HCT116 (cell line): ENCODE results near the gene CTU1. TPM values are rescaled to one million over a fixed set of nuclear protein-coding genes. Genes with fewer than 3 reads are reported as not detected.
"Not testable (repeated sequence)": the region's sequence is repeated elsewhere in the genome, so short reads cannot be mapped to it uniquely, and the experiment has no call there.

Experiments used
- ATAC-seq: fragments of 200-7000 bp; cut with Tn5 transposase; 2 replicates; pipeline ENCODE4 v1.9.1; 2020; ENCODE audit warnings: mild to moderate bottlenecking, moderate library complexity
- BruUV-seq: library from RNA; stranded (reverse); fragments of 400-500 nt; replicated peaks from 2 replicates; lab custom pipeline; 2021; lab: Mats Ljungman, UMichigan
- CTCF ChIA-PET: fragments of 300-600 bp; sonication (Branson Sonifier 250); formaldehyde crosslinking; loops from one replicate; lab custom pipeline; 2021; ENCODE audit warnings: antibody characterized with exemption; lab: Charles Lee
- POLR2A ChIA-PET: fragments of 300-600, 350-600 bp; sonication (Branson Sonifier 250); formaldehyde crosslinking; loops from one replicate; lab custom pipeline; 2021; ENCODE audit warnings: antibody characterized with exemption; lab: Charles Lee
- RAD21 ChIA-PET, 2 experiments: fragments of 300-600 bp; sonication (Branson Sonifier 250); formaldehyde crosslinking; loops; one replicate each; lab custom pipeline; 2023; ENCODE audit warnings: low total read pairs in 2 of 2; ENCODE audit not compliant: uncharacterized antibody in 2 of 2, unreplicated experiment in 2 of 2, low non-redundant PET in 1 of 2; lab: Charles Lee
- DNase-seq: peaks from one replicate; pipeline ENCODE4 v3.0.0-alpha.2; 2010; ENCODE audit warnings: low read depth, low spot score
- H2AFZ ChIP-seq: fragments of 200-600 bp; shearing (Covaris generic), sonication (generic); 2 replicates; pipeline ENCODE4 v1.6.1; 2017; ENCODE audit warnings: low read depth, mixed run types, mixed read lengths, antibody characterized with exemption, low read length; ENCODE audit not compliant: poor library complexity, severe bottlenecking
- H3K27ac ChIP-seq: 2 replicates; pipeline ENCODE4 v1.5.1; 2012; ENCODE audit warnings: low read depth, low read length
- H3K27me3 ChIP-seq: fragments of 200-600 bp; sonication (generic); 2 replicates; pipeline ENCODE4 v1.6.1; 2016; ENCODE audit warnings: mixed run types, low read length, mixed read lengths; ENCODE audit not compliant: insufficient read depth
- H3K36me3 ChIP-seq, 2 experiments: fragments of 200-500 bp in 1 of 2; fragments of 200-600 bp in 1 of 2; sonication (Bioruptor generic) in 1 of 2; sonication (generic) in 1 of 2; 2 replicates each; pipeline versions ENCODE4 v1.5.1 to v1.6.1; 2014 to 2016; ENCODE audit warnings: low read length in 2 of 2, inconsistent platforms in 1 of 2, mixed read lengths in 1 of 2, mixed run types in 1 of 2; ENCODE audit not compliant: insufficient read depth in 2 of 2, control insufficient read depth in 1 of 2
- H3K4me1 ChIP-seq, 2 experiments: fragments of 200-600 bp in 1 of 2; sonication (generic) in 1 of 2; 2 replicates each; pipeline versions ENCODE4 v1.5.1 to v1.6.1; 2012 to 2017; ENCODE audit warnings: low read length in 2 of 2, inconsistent platforms in 1 of 2, mild to moderate bottlenecking in 1 of 2, mixed read lengths in 1 of 2, mixed run types in 1 of 2, moderate library complexity in 1 of 2; ENCODE audit not compliant: insufficient read depth in 2 of 2, control insufficient read depth in 1 of 2
- H3K4me2 ChIP-seq: fragments of 200-600 bp; sonication (generic); 2 replicates; pipeline ENCODE4 v1.6.1; 2017; ENCODE audit warnings: mixed run types, low read length, mixed read lengths
- H3K4me3 ChIP-seq, 2 experiments: fragments of 200-600 bp in 1 of 2; sonication (generic) in 1 of 2; replicated peaks in 1 of 2; 2 replicates each; pipeline ENCODE4 v1.5.1; 2011 to 2016; ENCODE audit warnings: low read length in 2 of 2, control low read depth in 1 of 2, low read depth in 1 of 2, mild to moderate bottlenecking in 1 of 2, mixed read lengths in 1 of 2, mixed run types in 1 of 2
- H3K79me2 ChIP-seq: fragments of 200-600 bp; sonication (generic); 2 replicates; pipeline ENCODE4 v1.6.1; 2017; ENCODE audit warnings: mild to moderate bottlenecking, mixed run types, low read length, moderate library complexity, mixed read lengths; ENCODE audit not compliant: insufficient read depth
- H3K9ac ChIP-seq: fragments of 200-600 bp; sonication (generic); 2 replicates; pipeline ENCODE4 v1.6.1; 2016; ENCODE audit warnings: low read length, mixed read lengths
- H3K9me2 ChIP-seq: fragments of 200-600 bp; sonication (generic), shearing (Covaris generic); 2 replicates; pipeline ENCODE4 v1.6.1; 2017; ENCODE audit warnings: mixed run types, mild to moderate bottlenecking, moderate library complexity; ENCODE audit not compliant: insufficient read depth
- H3K9me3 ChIP-seq, 2 experiments: fragments of 200-500 bp in 1 of 2; fragments of 200-600 bp in 1 of 2; sonication (Bioruptor generic) in 1 of 2; sonication (generic) in 1 of 2; 2 replicates each; pipeline ENCODE4 v1.6.1; 2014 to 2017; ENCODE audit warnings: low read length in 2 of 2, mixed read lengths in 2 of 2, inconsistent platforms in 1 of 2, low read depth in 1 of 2, mild to moderate bottlenecking in 1 of 2, mixed run types in 1 of 2, moderate library complexity in 1 of 2; ENCODE audit not compliant: control insufficient read depth in 1 of 2, insufficient read depth in 1 of 2
- H4K20me1 ChIP-seq: fragments of 200-600 bp; sonication (generic), shearing (Covaris generic); 2 replicates; pipeline ENCODE4 v1.6.1; 2017; ENCODE audit warnings: mixed run types, mild to moderate bottlenecking, moderate library complexity; ENCODE audit not compliant: insufficient read depth
- CEBPB ChIP-seq: IDR thresholded peaks from 2 replicates; pipeline ENCODE4 v1.6.1; 2012; ENCODE audit warnings: low read depth
- EGR1 ChIP-seq: IDR thresholded peaks from 2 replicates; pipeline ENCODE4 v1.6.1; 2012; ENCODE audit warnings: low read depth
- EZH2phosphoT487 ChIP-seq: fragments of 200-600 bp; IDR thresholded peaks from 2 replicates; pipeline ENCODE4 v1.6.1; 2018; ENCODE audit warnings: antibody characterized with exemption, borderline replicate concordance
- JUND ChIP-seq: IDR thresholded peaks from 2 replicates; pipeline ENCODE4 v1.6.1; 2012
- POLR2A ChIP-seq: IDR thresholded peaks from 2 replicates; pipeline ENCODE4 v1.7.0; 2011; ENCODE audit warnings: borderline replicate concordance; ENCODE audit not compliant: insufficient read depth, insufficient read length; ENCODE audit errors: extremely low read depth
- SP1 ChIP-seq: IDR thresholded peaks from 2 replicates; pipeline ENCODE4 v1.6.1; 2012; ENCODE audit warnings: low read depth
- SRF ChIP-seq: IDR thresholded peaks from 2 replicates; pipeline ENCODE4 v1.6.1; 2012; ENCODE audit warnings: low read depth
- TCF7L2 ChIP-seq: IDR thresholded peaks from 2 replicates; pipeline ENCODE4 v1.7.0; 2011; ENCODE audit warnings: borderline replicate concordance, inconsistent platforms; ENCODE audit not compliant: insufficient read depth, insufficient read length; ENCODE audit errors: extremely low read depth
- YY1 ChIP-seq: IDR thresholded peaks from 2 replicates; pipeline ENCODE4 v1.6.1; 2011; ENCODE audit warnings: low read length, low read depth, moderate library complexity, mild to moderate bottlenecking; ENCODE audit not compliant: insufficient replicate concordance; ENCODE audit errors: extremely low read depth
- ZBTB33 ChIP-seq: IDR thresholded peaks from 2 replicates; pipeline ENCODE4 v1.6.1; 2011; ENCODE audit warnings: mild to moderate bottlenecking, low read length, moderate library complexity; ENCODE audit not compliant: insufficient replicate concordance; ENCODE audit errors: extremely low read depth
- ZFX ChIP-seq: fragments of 450-650 bp; IDR thresholded peaks from 2 replicates; pipeline ENCODE4 v1.6.1; 2017
- intact Hi-C: fragments of 100-400 bp; cut with micrococcal nuclease; formaldehyde crosslinking; loops from 2 replicates; pipeline ENCODE4 v1.10.0; 2022
- total RNA-seq: library from RNA; stranded (reverse); gene quantifications from one replicate; pipeline ENCODE4 v1.2.1, GENCODE V29; 2021; ENCODE audit not compliant: unreplicated experiment
- TF ChIP-seq, protein P1 (sequence below), 3 experiments: fragments of 200-600 bp in 1 of 3; sonication (generic) in 1 of 3; IDR thresholded peaks in 2 of 3; conservative IDR thresholded peaks in 1 of 3; 2 replicates each; pipeline ENCODE4 v1.5.1; 2012 to 2017; ENCODE audit warnings: low read depth in 2 of 3, low read length in 2 of 3, antibody characterized with exemption in 1 of 3, borderline replicate concordance in 1 of 3, control low read depth in 1 of 3, mild to moderate bottlenecking in 1 of 3, mixed read lengths in 1 of 3, mixed run types in 1 of 3, moderate library complexity in 1 of 3; ENCODE audit not compliant: insufficient read depth in 1 of 3
- TF ChIP-seq, protein P2 (sequence below): IDR thresholded peaks from 2 replicates; pipeline ENCODE4 v1.6.1; 2012

The CTU1 gene
- total RNA-seq, 1 experiment from 2014 or later = 14.0 TPM

- Histone ChIP-seq H3K27me3 (peaks cover 4% of the 10 kb centered on the region; the same call in 1 of the 2 replicates), H3K9ac (no peak overlapping the region), H3K36me3 (no peaks in the 10 kb centered on the region), H3K9me3 (no peaks in the 10 kb centered on the region), H3K4me3 (no peak overlapping the region), H3K27ac (no peak overlapping the region), H3K4me1 (no peaks in the 10 kb centered on the region), H4K20me1 (no peaks in the 10 kb centered on the region), H3K9me2 (no peaks in the 10 kb centered on the region), H2AFZ (no peak overlapping the region), H3K79me2 (no peaks in the 10 kb centered on the region)
- no peak for ATAC-seq
- ChIA-PET RAD21 (no interaction called here), POLR2A (no interaction called here), CTCF (no interaction called here)
- intact Hi-C loops = no loop called here
- no peak for DNase-seq
- no TSS peak for BruUV-seq
- TF ChIP-seq YY1 (no peak), POLR2A (no peak), ZFX (no peak), ZBTB33 (no peak), EGR1 (no peak), SRF (no peak), CEBPB (no peak), SP1 (no peak), TCF7L2 (no peak), EZH2phosphoT487 (no peak), JUND (no peak)
- TF ChIP-seq, protein P1, sequence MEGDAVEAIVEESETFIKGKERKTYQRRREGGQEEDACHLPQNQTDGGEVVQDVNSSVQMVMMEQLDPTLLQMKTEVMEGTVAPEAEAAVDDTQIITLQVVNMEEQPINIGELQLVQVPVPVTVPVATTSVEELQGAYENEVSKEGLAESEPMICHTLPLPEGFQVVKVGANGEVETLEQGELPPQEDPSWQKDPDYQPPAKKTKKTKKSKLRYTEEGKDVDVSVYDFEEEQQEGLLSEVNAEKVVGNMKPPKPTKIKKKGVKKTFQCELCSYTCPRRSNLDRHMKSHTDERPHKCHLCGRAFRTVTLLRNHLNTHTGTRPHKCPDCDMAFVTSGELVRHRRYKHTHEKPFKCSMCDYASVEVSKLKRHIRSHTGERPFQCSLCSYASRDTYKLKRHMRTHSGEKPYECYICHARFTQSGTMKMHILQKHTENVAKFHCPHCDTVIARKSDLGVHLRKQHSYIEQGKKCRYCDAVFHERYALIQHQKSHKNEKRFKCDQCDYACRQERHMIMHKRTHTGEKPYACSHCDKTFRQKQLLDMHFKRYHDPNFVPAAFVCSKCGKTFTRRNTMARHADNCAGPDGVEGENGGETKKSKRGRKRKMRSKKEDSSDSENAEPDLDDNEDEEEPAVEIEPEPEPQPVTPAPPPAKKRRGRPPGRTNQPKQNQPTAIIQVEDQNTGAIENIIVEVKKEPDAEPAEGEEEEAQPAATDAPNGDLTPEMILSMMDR (IDR thresholded peaks at IDR 0.05 in 2 of 3, conservative IDR thresholded peaks at IDR 0.05 in 1 of 3; ENCODE audit: borderline replicate concordance in 1 of 3, insufficient read depth in 1 of 3, low read depth in 2 of 3, low read length in 2 of 3) = no peak
- TF ChIP-seq, protein P2, sequence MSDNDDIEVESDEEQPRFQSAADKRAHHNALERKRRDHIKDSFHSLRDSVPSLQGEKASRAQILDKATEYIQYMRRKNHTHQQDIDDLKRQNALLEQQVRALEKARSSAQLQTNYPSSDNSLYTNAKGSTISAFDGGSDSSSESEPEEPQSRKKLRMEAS = no peak
- TF ChIP-seq, all 23 proteins: peak for 0
- H3K4me2 ChIP-seq = no peak overlapping the region
Measured at GRCh38 chr19:51143486-51143885, 35.3 kb upstream of the CTU1 start.

DNA sequence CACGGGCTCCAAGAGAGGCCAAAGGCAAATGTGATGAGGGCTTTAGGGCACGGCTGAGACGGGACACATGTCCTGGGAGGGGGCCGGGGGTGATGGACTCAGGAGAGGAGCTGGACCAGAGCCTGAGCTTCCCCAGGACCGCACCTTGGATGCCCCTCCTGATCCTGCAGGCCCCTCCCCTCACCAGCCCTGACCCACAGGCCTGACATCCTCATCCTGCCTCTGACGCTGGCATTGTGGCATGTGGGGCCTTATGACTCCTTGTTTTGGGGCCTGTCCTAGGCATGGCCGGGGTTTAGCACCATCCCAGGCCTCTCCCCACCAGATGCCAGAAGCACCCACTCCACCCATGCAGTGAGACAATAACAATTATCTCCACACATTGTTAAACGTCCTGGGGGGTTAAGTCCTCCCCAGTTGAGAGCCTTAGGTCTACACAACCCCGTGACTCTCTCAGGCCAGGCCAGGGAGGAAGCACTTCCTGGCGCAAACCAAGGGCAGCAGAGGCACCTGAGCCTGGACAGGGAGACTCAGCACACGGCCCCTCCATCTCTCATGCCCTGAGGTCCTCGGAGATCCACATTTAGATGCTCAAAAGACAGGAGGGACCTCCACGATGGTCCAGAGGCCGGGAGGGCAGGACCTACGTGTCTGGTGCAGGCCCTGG lies 34.7 kb upstream of the CTU1 start:
- H3K36me3 ChIP-seq, H3K4me1 ChIP-seq, H3K9me3 ChIP-seq, H2AFZ ChIP-seq, H3K9ac ChIP-seq, POLR2A ChIA-PET, H4K20me1 ChIP-seq, H3K27ac ChIP-seq, BruUV-seq, H3K4me3 ChIP-seq, intact Hi-C loops, H3K9me2 ChIP-seq, H3K27me3 ChIP-seq, ATAC-seq, CTCF ChIA-PET, H3K79me2 ChIP-seq, H3K4me2 ChIP-seq, RAD21 ChIA-PET, DNase-seq: not testable (repeated sequence)
